D341Med (cell line): ENCODE data around the gene SOX18.
"Not testable (repeated sequence)": the region's sequence is repeated elsewhere in the genome, so short reads cannot be mapped to it uniquely, and the experiment has no call there.

Experiments used
- DNase-seq: peaks from one replicate; pipeline ENCODE4 v3.0.0; 2012; ENCODE audit warnings: low spot score

Gene SOX18

DNA sequence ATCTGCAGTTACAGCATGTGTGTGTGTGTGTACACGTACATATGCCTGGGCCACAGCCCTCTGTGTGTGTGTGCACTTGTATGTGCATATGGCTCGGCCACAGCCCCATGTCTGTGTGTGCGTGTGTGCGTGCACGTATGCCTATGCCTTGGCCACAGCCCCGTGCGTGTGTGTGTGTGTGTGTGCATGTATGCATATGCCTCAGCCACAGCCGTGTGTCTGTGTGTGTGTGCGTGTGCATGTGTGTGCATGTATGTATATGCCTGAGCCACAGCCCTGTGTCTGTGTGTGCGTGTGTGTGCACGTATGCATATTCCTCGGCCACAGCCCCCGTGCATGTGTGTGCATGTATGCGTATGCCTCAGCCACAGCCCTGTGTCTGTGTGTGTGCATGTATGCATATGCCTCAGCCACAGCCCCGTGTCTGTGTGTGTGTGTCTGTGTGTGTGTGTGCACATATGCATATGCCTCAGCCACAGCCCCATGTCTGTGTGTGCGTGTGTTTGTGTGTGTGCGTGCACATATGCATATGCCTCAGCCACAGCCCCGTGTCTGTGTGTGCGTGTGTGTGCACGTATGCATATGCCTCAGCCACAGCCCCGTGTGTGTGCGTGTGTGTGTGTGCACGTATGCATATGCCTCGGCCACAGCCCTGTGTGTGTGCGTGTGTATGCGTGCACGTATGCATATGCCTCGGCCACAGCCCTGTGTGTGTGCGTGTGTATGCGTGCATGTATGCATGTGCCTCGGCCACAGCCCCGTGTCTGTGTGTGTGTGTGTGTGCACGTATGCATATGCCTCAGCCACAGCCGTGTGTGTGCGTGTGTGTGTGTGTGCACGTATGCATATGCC lies 28.1 kb downstream of the SOX18 start:
- no peak for DNase-seq

DNA sequence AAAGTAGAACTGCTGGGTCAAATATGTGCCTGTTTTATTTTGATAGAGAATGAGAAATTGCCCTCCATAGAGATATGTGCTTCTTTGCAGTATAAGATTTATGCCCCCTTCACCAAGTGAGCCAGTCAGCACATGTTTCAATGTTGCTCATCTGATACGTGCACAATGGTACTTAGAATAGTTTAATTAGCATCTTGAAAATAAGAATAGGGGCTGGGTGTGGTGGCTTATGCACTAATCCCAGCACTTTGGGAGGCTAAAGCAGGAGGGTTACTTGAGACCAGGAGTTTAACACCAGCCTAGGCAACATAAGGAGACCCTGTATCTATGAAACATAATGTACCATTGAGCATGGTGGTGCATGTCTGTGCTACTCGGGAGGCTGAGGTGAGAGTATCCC lies 33.8 kb downstream of the SOX18 start:
- DNase-seq = no peak

DNA sequence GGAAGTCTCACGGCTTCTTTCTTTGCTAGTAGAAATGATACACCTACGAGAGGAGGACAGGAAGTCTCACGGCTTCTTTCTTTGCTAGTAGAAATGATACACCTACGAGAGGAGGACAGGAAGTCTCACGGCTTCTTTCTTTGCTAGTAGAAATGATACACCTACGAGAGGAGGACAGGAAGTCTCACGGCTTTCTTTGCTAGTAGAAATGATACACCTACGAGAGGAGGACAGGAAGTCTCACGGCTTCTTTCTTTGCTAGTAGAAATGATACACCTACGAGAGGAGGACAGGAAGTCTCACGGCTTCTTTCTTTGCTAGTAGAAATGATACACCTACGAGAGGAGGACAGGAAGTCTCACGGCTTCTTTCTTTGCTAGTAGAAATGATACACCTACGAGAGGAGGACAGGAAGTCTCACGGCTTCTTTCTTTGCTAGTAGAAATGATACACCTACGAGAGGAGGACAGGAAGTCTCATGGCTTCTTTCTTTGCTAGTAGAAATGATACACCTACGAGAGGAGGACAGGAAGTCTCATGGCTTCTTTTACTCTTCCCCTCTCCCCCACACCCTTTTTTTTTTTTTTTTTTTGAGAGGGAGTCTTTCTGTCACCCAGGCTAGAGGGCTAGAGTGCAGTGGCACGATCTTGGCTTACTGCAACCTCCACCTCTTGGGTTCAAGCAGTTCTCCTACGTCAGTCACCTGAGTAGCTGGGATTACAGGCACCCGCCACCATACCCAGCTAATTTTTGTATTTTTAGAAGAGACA lies 36.9 kb downstream of the SOX18 start:
- DNase-seq = not testable (repeated sequence)

GRCh38 chr20:64011366-64011779 lies 38.1 kb downstream of the SOX18 start:
- no peak for DNase-seq

- no peak for DNase-seq
Observed at GRCh38 chr20:64010711-64011237, 38.7 kb downstream of the SOX18 start.

- no peak for DNase-seq
Observed at GRCh38 chr20:64009811-64010387, 39.5 kb downstream of the SOX18 start.

GRCh38 chr20:64006902-64007301 lies 42.5 kb downstream of the SOX18 start:
- no peak for DNase-seq

DNA sequence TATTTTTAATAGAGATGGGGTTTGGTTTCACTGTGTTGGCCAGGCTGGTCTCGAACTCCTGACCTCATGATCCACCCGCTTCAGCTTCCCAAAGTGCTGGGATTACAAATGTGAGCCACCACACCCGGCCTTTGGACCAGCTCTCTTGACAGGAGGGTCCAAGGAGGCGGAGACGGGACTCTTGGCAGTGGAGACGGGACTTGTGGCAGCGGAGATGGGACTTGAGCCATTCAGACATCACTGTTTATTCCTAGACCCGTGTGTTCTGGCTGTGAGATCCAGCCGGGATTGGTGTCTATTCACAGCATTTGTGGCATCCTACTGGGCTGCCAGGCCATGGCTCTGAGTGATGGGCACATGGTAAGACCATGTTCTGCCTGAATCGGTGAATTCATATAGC lies 42.9 kb downstream of the SOX18 start:
- DNase-seq = no peak

DNA sequence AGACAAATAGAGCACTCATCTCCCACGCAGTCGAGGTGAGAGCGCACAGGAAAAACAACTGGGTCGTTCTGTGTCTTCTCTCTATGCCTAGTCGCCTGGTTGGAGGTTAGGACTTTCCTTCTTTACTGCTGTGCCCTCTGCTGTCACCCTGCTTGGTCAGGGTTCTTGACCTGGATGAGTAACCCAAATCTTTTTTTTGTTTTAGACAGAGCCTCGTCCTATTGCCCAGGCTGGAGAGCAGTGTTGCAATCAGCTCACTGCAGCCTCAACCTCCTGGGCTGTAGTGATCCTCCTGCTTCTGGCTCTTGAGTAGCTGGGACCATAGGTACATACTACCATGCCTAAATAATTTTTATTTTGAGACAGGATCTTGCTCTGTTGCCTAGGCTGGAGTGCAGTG lies 44.0 kb downstream of the SOX18 start:
- no peak for DNase-seq

GRCh38 chr20:64003960-64004725 lies 45.3 kb downstream of the SOX18 start:
- DNase-seq = no peak

- DNase-seq = no peak
Observed at GRCh38 chr20:64001607-64002011, 47.8 kb downstream of the SOX18 start.

- no peak for DNase-seq
Observed at GRCh38 chr20:64000906-64001305, 48.5 kb downstream of the SOX18 start.
